ENCODE results near the gene SUMF1.

Gene SUMF1

DNA sequence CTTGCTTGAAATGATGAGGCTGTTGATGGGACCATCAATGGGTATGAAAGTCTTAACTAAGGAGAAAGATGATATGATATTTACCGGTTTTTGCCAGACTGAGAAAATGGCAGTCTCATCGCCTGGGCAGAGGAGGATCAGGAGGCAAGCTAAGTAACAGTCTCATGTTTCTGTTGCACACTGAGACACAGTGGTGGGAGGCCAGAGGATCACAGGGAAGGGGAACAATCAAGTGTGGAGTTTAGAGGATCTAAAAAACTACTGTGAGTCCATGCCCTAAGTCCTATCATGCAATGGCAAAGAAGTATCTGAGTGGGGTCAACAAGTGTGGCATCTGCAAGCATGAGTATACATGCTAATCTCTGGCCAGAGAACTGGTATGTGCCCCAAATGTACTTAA is 62.2 kb downstream of the SUMF1 start:
- no peak for DNase-seq
- H2AFZ ChIP-seq (ENCODE audit: low read length) = no peak overlapping the region
- TF ChIP-seq EZH2phosphoT487 (IDR thresholded peaks at IDR 0.05; ENCODE audit: low read length) (no peak), EZH2 (optimal IDR thresholded peaks at IDR 0.05; ENCODE audit: low read depth, low read length) (no peak)
- TF ChIP-seq, protein P1, sequence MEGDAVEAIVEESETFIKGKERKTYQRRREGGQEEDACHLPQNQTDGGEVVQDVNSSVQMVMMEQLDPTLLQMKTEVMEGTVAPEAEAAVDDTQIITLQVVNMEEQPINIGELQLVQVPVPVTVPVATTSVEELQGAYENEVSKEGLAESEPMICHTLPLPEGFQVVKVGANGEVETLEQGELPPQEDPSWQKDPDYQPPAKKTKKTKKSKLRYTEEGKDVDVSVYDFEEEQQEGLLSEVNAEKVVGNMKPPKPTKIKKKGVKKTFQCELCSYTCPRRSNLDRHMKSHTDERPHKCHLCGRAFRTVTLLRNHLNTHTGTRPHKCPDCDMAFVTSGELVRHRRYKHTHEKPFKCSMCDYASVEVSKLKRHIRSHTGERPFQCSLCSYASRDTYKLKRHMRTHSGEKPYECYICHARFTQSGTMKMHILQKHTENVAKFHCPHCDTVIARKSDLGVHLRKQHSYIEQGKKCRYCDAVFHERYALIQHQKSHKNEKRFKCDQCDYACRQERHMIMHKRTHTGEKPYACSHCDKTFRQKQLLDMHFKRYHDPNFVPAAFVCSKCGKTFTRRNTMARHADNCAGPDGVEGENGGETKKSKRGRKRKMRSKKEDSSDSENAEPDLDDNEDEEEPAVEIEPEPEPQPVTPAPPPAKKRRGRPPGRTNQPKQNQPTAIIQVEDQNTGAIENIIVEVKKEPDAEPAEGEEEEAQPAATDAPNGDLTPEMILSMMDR (IDR thresholded peaks at IDR 0.05; ENCODE audit: low read length) = no peak
- H3K4me3 ChIP-seq (ENCODE audit: low read length) = no peak overlapping the region
- H3K4me1 ChIP-seq (ENCODE audit: low read length) = no peaks in the 10 kb centered on the region
- no peak overlapping the region for H3K9ac ChIP-seq (ENCODE audit: low read length)
- no peak overlapping the region for H3K27ac ChIP-seq (ENCODE audit: low read length)
- no peaks in the 10 kb centered on the region for H3F3A ChIP-seq (ENCODE audit: insufficient read depth, low read length)
- H3K9me3 ChIP-seq (replicated peaks; ENCODE audit: insufficient read depth, low read length) = no peaks in the 10 kb centered on the region
- no peaks in the 10 kb centered on the region for H3K36me3 ChIP-seq (replicated peaks; ENCODE audit: insufficient read depth, low read length)
- H4K20me1 ChIP-seq (ENCODE audit: insufficient read depth, low read length) = no peaks in the 10 kb centered on the region
- H3K4me2 ChIP-seq (ENCODE audit: low read depth, low read length) = no peak overlapping the region
- H3K27me3 ChIP-seq (replicated peaks; ENCODE audit: insufficient read depth, low read length) = no peaks in the 10 kb centered on the region
- H3K9me2 ChIP-seq (replicated peaks; ENCODE audit: insufficient read depth, low read length) = no peaks in the 10 kb centered on the region
- H3K79me2 ChIP-seq (ENCODE audit: low read length) = no peaks in the 10 kb centered on the region

DNA sequence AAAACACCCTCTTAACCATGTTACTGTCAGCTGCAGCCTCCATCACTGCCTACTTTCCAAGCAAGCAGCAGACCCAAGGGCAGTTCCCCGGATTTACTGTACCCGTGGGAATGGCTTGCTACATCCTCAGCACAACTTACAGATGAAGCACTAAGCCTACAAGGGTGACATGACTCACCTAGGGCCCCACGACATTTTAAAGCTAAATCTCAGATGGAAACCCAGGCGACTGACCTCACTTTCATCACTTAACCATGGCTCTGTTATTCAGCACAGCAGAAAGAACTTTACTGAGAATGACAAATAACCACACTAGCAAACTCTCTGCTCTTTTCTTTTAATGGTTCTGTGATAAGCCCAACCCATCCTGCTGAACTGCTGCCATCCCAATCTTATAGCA is 65.6 kb downstream of the SUMF1 start:
- no peak overlapping the region for H3K9ac ChIP-seq (ENCODE audit: low read length)
- no peaks in the 10 kb centered on the region for H4K20me1 ChIP-seq (ENCODE audit: insufficient read depth, low read length)
- no peaks in the 10 kb centered on the region for H3K4me1 ChIP-seq (ENCODE audit: low read length)
- no peak overlapping the region for H3K27ac ChIP-seq (ENCODE audit: low read length)
- no peaks in the 10 kb centered on the region for H3K36me3 ChIP-seq (replicated peaks; ENCODE audit: insufficient read depth, low read length)
- H3K27me3 ChIP-seq (replicated peaks; ENCODE audit: insufficient read depth, low read length) = no peaks in the 10 kb centered on the region
- H3K79me2 ChIP-seq (ENCODE audit: low read length) = no peaks in the 10 kb centered on the region
- TF ChIP-seq EZH2phosphoT487 (IDR thresholded peaks at IDR 0.05; ENCODE audit: low read length) (no peak), EZH2 (optimal IDR thresholded peaks at IDR 0.05; ENCODE audit: low read depth, low read length) (no peak)
- TF ChIP-seq, protein P1 (IDR thresholded peaks at IDR 0.05; ENCODE audit: low read length) = no peak
- DNase-seq = no peak
- no peaks in the 10 kb centered on the region for H3F3A ChIP-seq (ENCODE audit: insufficient read depth, low read length)
- no peak overlapping the region for H3K4me3 ChIP-seq (ENCODE audit: low read length)
- H3K9me2 ChIP-seq (replicated peaks; ENCODE audit: insufficient read depth, low read length) = no peaks in the 10 kb centered on the region
- no peak overlapping the region for H3K4me2 ChIP-seq (ENCODE audit: low read depth, low read length)
- no peaks in the 10 kb centered on the region for H3K9me3 ChIP-seq (replicated peaks; ENCODE audit: insufficient read depth, low read length)
- no peak overlapping the region for H2AFZ ChIP-seq (ENCODE audit: low read length)

DNA sequence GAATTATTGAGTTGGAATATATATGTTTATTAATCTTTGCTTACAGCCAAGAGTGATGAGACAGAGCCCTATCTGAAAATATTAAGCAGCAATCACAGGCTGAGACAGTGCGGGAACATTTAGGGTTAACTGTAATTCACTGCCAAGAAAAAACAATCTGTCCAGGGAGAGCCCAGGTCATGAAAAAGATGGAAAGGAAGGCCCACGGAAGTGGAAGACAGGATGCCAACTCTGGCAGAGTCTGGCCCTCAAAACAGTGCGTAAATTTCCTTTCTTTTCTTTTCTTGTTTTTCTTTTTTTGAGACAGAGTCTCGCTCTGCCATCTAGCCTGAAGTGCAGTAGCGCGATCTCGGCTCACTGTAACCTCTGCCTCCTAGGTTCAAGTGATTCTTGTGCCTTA is 67.6 kb downstream of the SUMF1 start:
- H3K36me3 ChIP-seq (replicated peaks; ENCODE audit: insufficient read depth, low read length) = no peaks in the 10 kb centered on the region
- H3K9me3 ChIP-seq (replicated peaks; ENCODE audit: insufficient read depth, low read length) = no peaks in the 10 kb centered on the region
- H2AFZ ChIP-seq (ENCODE audit: low read length) = no peak overlapping the region
- no peak overlapping the region for H3K4me3 ChIP-seq (ENCODE audit: low read length)
- no peaks in the 10 kb centered on the region for H3K9me2 ChIP-seq (replicated peaks; ENCODE audit: insufficient read depth, low read length)
- H3K79me2 ChIP-seq (ENCODE audit: low read length) = no peaks in the 10 kb centered on the region
- H3K27me3 ChIP-seq (replicated peaks; ENCODE audit: insufficient read depth, low read length) = no peaks in the 10 kb centered on the region
- H3K4me2 ChIP-seq (ENCODE audit: low read depth, low read length) = no peak overlapping the region
- H3K4me1 ChIP-seq (ENCODE audit: low read length) = no peaks in the 10 kb centered on the region
- H3F3A ChIP-seq (ENCODE audit: insufficient read depth, low read length) = no peaks in the 10 kb centered on the region
- H4K20me1 ChIP-seq (ENCODE audit: insufficient read depth, low read length) = no peaks in the 10 kb centered on the region
- H3K9ac ChIP-seq (ENCODE audit: low read length) = no peak overlapping the region
- TF ChIP-seq, protein P1 (IDR thresholded peaks at IDR 0.05; ENCODE audit: low read length) = no peak
- TF ChIP-seq EZH2phosphoT487 (IDR thresholded peaks at IDR 0.05; ENCODE audit: low read length) = no peak
- TF ChIP-seq EZH2 (optimal IDR thresholded peaks at IDR 0.05; ENCODE audit: low read depth, low read length) = no peak
- H3K27ac ChIP-seq (ENCODE audit: low read length) = no peak overlapping the region
- DNase-seq = no peak
